ENCODE measurements around the gene EP400.

The EP400 gene

DNA sequence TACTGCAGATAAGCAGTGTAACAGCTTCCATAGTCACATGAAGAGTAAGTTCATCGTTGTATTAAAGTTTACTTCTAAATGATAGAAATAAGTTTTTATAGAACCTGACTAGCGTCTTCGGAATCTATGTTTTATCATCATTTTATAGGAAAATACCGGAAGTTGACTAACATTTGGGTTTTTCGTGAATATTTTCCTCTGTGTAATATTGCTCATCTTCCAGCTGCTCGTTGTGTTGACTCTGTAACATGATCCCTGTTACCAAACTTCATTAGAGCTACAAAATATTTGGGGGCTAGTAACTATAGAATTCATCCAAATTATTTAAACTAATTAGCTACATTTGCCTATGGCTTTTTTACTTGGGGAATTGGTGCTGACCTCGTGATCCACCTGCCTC, 157.2 kb downstream of the EP400 start:
- in situ Hi-C loops (cut with MboI; ENCODE audit: low sequenced_read_pairs), result no loop called here

DNA sequence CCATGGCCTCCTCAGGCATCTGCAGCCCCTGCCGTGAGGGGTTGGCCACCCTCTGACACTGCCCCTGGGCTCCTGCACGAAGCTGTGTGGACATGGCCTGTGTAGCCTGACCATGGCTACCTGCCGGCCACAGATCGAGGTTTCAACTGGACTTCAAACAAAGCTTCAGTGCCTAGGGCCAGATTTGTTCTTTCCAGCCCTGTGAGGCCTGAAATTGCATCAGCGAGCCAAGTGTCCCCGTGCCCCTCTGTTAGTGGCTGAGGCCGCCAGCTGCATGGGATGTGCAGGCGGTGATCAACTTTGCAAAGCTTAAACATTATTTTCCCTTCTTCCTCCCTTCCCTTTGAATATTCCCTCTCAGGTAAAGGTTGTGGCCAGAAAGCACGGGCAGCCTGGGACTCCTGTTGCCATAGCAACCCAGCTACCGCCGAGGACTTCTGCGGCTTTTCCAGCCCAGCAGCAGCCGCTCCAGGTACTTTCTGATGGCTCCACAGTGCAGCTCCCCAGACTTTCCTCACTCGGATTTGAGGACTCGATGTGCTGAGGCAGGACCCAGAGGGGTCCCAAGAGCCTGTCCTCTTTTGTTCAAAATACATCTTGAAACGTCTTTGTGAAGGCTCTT, 158.6 kb downstream of the EP400 start:
- in situ Hi-C loops (cut with MboI; ENCODE audit: low sequenced_read_pairs), result no loop called here

DNA sequence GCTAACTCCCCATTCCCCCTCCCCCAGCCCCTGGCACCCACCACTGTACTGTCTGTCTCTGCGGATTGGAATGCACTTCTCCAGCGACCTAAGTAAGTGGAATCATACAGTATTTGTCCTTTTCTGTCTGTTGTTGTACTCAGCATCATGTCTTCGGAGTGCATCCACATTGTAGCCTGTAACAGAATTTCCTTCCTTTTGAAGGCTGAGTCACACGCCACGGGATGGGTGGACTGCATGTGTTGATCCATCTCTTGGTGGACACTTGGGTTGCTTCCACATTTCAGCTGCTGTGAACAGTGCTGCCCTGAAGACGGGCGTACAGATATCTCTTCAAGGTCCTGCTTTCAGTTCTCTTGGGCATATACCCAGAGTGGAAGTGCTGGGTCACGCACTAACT, 160.0 kb downstream of the EP400 start:
- in situ Hi-C loops (cut with MboI; ENCODE audit: low sequenced_read_pairs), result no loop called here

DNA sequence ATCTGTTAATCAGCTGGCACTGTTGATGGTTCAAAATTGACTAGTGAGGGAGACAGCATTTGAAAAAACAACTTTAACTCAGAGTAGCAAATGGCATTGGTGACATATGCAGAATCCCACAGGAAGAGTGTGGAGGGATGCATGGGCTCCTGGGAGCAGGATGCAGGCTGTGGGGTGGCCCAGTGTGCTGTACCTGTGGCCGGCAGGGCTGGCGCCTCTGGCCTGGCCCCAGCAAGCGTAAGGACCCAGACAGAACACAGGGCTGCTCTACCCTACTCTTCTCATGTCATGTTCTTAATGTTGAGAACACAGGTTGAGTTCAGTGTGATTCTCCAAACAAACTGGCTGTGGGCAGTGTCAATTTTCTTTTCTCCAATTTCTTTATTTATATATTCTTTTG, 160.9 kb downstream of the EP400 start:
- in situ Hi-C loops (cut with MboI; ENCODE audit: low sequenced_read_pairs), result no loop called here

DNA sequence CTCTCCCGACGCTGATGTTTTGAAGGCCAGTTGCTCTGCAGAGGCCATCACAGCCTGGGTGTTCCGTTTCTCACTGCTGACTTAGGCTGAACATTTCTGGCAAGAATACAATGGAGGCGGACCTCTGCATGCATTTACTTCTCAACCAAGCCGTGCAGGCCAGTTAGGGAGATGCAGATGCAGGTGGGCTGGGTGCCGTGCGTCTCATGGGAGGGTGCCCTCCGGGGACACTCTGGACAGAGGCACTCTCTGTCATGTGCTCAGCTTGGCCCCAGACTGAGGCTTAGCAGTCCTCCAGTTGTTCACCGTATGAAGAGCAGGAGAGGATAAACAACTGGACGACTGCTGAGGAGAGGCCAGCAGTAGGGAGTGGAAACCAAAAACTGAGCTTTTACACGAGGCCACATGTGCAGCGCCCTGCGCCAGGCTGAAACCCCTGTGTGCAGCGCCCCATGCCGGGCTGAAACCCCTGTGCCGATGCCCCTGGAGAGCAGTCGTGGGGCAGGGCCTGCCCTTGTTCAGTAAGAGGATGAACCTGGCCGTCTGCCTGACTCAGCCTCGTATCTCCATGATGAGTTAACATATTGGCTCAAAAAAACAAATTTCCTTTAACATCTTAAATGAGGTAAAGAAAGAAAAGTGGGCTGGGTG, 162.0 kb downstream of the EP400 start:
- in situ Hi-C loops (cut with MboI; ENCODE audit: low sequenced_read_pairs), result no loop called here

DNA sequence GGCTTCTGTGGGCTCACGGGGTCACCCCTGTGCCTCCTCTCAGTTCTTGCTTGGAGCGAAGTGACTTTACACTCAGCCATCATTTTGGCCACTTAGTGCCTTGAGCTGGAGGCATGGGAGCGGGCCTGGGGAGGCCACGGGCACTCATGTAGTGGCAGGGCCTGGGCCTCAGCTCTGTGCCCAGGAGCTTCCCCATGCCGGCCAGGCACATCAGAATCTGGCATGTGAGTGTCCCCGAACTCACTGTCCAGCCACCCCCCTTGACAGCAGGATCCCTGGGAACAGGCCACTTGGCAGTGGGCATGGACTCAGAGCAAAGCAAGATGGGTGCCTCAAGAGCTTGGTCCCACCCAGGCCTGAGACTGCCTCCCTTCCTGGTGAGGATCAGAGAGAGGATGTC, 164.9 kb downstream of the EP400 start:
- in situ Hi-C loops (cut with MboI; ENCODE audit: low sequenced_read_pairs), result no loop called here

DNA sequence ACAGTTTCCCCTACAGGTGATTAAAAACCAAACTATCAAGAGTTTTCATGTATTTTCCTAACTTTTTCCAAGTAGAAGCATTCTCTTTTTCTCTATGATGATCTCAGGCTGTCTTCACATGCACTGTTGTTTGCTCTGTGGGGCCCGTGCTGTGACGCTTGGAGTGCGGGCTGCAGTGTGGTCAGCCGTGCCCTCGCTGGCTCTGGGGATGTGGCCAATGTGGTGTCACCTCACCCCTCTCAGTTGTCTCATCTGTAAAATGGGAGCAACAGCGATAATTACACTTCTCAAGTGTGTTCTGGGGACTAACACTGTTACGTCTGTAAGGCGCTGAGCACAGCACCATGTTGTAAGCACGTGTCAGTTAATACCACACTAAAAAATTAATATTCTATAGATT, 165.8 kb downstream of the EP400 start:
- in situ Hi-C loops (cut with MboI; ENCODE audit: low sequenced_read_pairs), result no loop called here

DNA sequence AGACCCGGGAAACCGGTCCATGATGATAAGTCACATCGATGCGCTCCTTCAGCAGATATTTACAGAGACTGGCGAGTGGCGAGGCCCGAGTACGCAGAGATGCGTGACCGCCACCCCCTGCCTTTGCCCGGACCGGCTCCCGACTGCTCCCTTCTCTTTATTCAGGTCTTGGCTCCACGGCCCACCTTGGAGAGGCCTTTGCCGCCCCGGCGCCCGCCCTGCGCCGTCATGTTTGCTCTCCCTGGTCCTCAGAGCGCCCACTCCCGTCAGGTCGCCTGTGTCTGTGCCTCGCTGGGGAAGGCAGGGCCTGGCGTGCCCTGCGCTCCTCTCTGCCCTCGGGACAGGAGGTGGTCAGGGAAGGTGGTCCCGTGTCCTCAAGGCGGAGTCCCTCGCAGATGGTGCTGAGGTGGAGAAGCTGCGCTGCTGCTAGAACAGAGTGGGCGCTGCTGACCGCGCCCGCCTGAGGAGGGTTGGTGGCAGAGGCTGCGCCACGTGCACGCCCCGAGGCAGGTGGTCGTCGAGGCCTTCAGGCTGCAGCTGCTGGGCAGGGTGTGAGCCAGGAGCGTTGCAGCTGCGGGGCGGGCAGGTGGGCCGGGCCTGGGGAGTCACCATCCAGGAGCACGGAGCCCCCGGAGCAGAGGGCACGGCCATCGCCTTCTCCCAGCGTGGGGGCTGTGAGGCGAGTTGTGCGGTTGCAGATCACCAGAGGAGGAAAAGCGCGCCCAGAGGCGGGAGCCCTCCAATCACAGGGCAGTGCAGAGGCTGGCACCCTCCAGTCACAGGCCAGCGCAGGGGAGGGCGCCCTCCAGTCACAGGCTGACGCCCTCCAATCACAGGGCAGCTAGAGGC, 167.2 kb downstream of the EP400 start:
- in situ Hi-C loops (cut with MboI; ENCODE audit: low sequenced_read_pairs), result no loop called here

DNA sequence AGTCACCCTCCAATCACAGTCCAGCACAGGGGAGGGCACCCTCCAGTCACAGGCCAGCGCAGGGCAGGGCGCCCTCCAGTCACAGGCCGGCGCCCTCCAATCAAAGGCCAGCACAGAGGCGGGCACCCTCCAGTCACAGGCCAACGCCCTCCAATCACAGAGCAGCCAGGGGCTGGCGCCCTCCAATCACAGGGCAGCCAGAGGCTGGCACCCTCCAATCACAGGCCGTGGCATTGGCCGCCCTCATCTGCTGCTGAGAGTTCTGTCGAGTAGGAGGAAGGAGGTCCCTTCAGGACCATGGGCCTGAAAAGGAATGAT, 167.8 kb downstream of the EP400 start:
- in situ Hi-C loops (cut with MboI; ENCODE audit: low sequenced_read_pairs), result no loop called here

DNA sequence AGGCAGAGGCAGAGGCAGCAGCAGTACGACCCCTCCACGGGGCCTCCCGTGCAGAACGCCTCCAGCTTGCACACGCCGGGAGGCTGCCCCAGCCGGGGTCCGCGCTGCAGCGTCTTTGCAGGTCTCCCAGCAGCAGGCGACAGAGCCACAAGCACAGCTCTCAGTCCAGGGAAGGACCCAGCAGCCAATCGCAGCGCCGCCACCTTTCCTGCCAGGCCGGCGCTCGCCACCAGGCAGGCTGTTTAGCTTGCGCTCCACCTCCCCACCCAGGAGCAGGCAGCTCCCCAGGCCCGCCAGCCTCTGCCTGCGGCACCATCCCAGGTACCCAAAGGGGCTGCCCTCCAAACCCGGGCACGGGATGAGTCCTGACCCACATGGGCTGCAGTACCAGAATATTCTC, 169.1 kb downstream of the EP400 start:
- in situ Hi-C loops (cut with MboI; ENCODE audit: low sequenced_read_pairs), result no loop called here

DNA sequence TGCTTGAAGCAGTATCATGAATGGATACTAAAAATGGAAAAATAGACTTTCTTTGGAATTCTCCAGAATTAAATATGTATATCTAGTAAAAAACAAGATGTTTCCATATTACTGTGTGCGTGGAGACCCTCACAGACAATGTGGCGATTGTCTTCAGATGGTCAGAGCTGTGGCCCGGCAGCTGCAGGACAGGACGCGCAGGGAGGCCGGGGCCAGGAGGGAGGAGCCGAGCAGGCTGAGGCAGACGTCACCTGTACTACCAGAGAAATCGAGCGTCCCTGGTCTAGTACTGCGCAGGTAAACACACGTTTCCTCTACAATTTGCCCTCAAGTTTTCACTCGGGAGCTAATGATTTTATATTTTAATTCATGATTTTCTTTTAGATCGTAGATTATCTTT, 171.5 kb downstream of the EP400 start:
- in situ Hi-C loops (cut with MboI; ENCODE audit: low sequenced_read_pairs), result no loop called here

DNA sequence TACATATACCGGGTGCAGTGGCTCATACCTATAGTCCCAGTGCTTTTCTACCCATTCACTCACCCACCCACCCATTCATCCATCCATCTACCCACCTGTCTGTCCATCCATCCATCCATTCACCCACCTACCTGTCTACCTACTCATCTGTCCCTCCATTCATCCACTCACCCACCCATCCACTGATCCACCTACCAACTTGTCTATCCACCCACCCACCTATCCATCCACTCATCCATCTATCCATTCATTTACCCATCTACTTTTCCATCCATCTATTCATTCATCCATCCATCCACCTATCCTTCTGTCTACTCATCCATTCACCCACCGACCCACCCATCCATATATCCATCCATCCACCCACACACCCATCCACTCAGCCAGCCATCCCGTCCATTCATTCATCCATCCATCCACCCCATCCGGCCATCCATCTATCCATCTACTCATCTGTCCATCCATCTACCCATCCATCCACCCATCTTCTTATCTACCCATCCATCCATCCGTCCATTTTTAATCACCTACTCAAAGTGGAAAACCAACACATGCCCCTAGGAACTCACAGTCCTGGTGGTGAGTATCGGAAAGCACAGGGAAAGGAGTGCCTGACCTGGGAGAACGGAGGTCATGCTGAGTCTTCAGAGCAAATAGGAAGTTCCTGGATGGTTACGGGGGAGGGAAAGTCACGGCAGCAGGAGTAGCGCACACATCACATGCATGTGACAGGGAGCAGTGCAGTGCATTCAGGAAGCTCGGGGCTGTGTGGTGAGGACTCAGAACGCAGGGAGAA, 174.4 kb downstream of the EP400 start:
- in situ Hi-C loops (cut with MboI; ENCODE audit: low sequenced_read_pairs), result no loop called here

DNA sequence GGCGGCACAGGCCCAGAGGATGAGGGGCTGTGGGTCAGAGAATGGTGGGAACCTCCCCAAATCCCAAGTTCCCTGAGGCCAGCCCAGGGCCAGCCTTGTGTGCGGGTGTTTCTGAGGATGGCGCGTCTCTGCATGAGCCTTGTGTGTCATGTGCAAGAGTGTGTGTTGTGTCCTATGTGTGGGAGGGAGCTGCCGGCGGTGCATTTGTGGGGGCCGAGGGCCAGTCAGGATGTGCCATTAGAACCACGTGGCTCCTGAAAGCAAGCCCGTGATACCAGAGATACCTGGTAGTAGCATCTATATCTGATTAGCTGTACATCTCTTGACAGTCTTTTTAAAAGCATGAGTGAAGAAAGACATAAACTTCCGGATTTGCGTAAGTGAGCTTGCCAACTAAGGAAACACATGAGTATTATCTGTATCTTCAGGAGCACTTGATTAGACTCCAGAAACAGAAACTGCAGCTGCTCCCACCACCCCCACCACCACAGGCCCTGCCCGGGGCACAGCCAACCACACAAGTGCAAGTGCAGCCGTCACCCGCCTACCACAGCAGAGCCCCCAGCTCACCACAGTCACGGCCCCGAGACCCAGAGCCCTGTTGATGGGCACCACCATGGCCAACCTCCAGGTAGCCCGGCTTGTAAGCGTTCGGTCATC, 175.2 kb downstream of the EP400 start:
- in situ Hi-C loops (cut with MboI; ENCODE audit: low sequenced_read_pairs), result no loop called here

DNA sequence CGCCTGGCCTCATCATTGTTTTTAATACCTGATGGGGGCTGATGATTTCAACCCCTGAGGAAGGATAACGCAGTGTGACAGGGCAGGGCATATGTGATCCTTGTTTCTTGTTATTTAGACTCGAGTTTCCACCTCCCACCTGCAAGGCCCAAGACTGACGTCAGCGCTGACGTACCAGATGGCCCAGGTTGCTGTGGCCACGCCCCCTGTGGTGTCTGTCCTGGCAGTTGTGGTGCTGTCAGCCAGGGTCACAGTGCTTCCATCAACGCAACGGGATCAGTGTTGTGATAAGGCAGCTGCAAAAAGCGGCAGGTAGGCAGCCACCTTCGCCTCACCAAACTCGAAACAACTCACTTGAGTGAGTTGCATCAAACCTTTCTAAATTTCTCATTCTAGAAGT, 176.0 kb downstream of the EP400 start:
- in situ Hi-C loops (cut with MboI; ENCODE audit: low sequenced_read_pairs), result no loop called here

DNA sequence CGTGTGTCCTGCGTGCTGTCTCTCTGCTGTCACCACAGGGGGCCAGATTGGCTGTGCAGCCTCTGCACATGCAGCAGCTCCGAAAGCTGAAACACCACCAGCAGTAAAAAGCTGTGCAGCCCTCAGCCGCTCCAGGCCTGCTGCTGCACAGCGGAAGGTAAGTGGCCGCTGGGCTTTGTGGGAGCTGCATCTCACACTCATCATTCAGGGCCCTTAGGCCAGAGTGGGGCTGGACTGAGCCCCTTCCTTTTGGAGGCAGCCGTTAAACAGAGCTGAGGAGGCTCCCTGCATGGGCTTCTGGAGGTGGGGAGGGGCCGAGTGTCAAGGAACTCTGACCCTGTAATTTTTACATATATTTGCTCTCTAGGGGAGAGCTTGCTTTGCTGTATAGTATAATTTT, 177.3 kb downstream of the EP400 start:
- in situ Hi-C loops (cut with MboI; ENCODE audit: low sequenced_read_pairs), result no loop called here

DNA sequence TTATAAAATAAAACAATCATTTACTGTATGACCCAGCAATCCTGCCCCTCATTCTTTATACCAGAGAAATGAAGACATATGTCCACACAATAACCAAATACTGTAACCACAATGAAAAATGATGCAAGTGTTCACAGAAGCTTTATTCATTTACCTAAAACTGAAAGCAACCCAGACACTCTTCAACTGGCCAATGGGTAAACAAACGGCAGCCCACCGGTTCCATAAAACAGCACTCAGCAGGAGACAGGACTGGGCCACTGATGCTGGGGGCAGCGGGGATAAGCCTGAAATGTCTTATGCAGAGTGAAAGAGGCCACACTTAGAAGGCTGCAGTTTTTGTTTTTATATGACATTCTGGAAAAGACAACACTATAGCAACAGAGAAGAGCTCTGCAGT, 179.3 kb downstream of the EP400 start:
- in situ Hi-C loops (cut with MboI; ENCODE audit: low sequenced_read_pairs), result no loop called here

DNA sequence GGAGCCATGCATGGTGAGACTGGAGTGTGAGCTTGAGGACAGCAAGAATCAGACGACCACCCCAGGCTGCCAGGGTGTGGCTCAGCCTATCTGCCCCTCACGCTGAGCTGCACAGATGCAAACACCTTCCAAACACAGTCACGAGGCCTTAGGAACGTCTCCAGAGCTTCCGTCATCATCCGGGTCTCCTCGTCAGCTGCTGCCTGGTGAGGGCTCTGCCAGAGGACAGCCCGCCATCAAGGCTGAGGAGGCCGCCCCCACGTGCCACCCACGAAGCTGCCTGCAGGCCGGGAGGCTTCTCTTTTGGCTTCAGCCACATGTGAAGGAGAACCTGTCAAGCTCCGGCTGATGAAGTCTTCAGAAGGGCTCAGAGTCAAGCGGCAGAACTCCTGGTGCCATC, 180.9 kb downstream of the EP400 start:
- in situ Hi-C loops (cut with MboI; ENCODE audit: low sequenced_read_pairs), result no loop called here

Measured in HL-60/S4 treated with retinoic acid at 250 ng/mL for 4 days and 3 days (cell line).